Measurements from ENCODE around the gene CYB5RL.

DNA sequence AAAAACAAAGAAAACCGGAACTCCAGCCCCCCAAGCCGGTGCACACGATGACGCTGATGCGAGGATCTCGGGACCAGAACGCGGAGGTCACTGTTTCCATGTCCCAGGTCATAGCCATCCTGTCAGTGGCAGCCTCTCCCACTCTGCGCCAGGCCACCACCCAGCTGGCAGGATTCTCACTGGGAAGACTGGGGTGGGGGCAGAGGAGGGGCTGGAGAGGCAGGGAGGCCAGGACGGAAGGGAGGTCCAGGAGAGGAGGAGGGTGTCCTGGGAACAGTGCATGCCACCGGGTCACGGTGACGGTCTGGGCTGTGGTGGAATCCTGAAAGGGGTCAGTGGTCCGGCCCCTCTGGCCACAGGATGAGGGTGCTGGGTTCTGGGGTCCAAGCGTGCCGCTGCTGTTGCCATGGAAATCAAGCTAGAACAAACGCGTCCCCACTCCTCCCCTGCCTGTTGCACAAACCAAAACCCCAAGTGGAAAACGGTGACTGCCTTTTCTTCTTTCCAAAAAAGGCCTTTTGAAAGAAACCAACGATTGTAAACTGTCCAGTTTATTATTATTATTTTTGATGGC is 26.2 kb upstream of the CYB5RL start:
- no peak for TF ChIP-seq CTCF (conservative IDR thresholded peaks at IDR 0.05; ENCODE audit: low read depth, low read length)
- TF ChIP-seq EZH2 (IDR thresholded peaks at IDR 0.05; ENCODE audit: low read length, unreplicated experiment): no peak

All from PC-3 (cell line).